AG09309 (cell line): Measurements from ENCODE around the gene MRC2.

Experiments used
- DNase-seq: peaks from one replicate; pipeline ENCODE4 v3.0.0-alpha.2; 2010; ENCODE audit warnings: low read depth
- H3K4me3 ChIP-seq: 2 replicates; pipeline ENCODE4 v1.5.1; 2011; ENCODE audit warnings: mild to moderate bottlenecking, low read depth, low read length, moderate library complexity; ENCODE audit not compliant: control insufficient read depth
- TF ChIP-seq, protein P1 (sequence below): IDR thresholded peaks from 2 replicates; pipeline ENCODE4 v1.5.1; 2011; ENCODE audit warnings: mild to moderate bottlenecking, low read depth, low read length, inconsistent platforms; ENCODE audit not compliant: insufficient read depth, control insufficient read depth; ENCODE audit errors: missing control alignments

The MRC2 gene

DNA sequence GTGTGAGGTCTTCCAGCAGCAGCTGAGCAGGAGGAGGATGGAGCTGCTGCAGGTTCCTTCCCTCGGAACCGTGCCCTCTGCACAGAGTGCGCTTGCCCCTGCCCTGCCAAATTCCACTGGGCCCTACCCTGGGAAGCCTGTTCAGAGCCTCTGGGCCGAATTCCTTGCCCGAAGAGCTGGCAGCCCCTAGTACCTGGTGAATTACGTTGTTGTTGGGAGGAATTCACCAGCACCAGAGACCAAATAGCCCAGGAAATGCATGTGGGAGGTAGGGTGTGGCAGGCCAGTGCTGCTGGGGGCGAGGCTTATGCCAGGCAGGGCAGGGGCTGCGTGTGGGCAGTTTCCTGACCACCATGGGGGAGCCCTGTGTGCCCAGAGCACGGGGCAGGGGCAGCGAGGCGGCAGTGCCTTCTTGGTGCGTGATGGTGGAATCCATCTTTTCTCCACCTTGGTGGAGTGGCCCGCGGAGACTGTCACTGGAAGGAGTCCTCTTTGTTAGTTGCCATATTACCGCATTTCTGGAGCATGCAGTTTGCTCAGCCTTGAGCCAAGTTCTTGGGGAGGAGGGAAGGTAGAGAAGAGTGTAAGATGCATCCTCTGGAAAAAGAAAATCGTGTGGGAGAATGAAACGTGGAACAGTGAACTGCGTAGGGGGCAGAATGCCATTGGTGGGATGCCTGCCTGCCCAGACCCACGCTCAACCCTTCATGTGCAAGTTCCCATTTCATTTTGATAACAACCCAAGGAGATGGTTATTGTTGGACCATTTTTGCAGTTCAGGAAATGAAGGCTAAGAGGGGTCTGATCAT is 2.3 kb downstream of the MRC2 start:
- H3K4me3 ChIP-seq, result peak overlapping the region; percentile 69
- TF ChIP-seq, protein P1, sequence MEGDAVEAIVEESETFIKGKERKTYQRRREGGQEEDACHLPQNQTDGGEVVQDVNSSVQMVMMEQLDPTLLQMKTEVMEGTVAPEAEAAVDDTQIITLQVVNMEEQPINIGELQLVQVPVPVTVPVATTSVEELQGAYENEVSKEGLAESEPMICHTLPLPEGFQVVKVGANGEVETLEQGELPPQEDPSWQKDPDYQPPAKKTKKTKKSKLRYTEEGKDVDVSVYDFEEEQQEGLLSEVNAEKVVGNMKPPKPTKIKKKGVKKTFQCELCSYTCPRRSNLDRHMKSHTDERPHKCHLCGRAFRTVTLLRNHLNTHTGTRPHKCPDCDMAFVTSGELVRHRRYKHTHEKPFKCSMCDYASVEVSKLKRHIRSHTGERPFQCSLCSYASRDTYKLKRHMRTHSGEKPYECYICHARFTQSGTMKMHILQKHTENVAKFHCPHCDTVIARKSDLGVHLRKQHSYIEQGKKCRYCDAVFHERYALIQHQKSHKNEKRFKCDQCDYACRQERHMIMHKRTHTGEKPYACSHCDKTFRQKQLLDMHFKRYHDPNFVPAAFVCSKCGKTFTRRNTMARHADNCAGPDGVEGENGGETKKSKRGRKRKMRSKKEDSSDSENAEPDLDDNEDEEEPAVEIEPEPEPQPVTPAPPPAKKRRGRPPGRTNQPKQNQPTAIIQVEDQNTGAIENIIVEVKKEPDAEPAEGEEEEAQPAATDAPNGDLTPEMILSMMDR, result no peak

DNA sequence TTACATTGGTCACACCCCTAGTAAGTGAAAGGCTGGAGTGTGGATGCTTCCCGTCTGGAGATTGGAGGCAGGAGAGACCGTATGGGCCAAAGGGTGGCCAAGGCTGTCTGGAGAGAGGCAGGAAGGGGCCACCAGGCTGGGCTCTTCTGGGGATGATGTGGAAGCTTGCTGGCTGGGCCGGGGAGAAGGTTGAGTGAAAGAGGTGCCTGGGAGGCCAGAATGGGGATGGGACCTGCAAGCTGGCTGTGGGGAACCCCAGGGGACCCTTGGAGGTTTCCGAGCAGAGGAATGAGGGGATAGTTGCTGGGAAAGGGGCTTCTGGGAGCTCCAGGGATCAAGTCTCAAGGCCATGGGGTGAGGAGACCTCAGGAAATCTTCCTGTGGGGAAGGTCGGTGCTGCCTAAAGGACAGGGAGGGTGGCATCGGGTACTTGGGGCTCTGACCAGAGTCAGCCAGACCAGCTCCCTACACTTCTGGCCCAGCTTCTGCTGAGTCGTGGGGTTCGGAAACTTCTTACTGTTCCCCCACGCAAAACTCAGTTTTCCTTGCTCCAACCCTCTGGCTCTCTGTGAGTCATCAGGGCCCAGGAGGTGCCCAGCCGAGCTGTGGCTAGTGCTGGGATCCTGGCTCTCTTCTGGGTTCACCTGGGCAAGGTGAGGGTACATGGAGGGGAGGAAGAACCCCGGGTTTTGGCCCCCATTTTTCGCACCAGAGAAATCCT is 3.1 kb downstream of the MRC2 start:
- peak overlapping the region; percentile 69 for H3K4me3 ChIP-seq
- TF ChIP-seq, protein P1, result no peak
- DNase-seq, result no peak

More for the DNA sequence above, 2.3 kb downstream of the MRC2 start:
- DNase-seq, result no peak

DNA sequence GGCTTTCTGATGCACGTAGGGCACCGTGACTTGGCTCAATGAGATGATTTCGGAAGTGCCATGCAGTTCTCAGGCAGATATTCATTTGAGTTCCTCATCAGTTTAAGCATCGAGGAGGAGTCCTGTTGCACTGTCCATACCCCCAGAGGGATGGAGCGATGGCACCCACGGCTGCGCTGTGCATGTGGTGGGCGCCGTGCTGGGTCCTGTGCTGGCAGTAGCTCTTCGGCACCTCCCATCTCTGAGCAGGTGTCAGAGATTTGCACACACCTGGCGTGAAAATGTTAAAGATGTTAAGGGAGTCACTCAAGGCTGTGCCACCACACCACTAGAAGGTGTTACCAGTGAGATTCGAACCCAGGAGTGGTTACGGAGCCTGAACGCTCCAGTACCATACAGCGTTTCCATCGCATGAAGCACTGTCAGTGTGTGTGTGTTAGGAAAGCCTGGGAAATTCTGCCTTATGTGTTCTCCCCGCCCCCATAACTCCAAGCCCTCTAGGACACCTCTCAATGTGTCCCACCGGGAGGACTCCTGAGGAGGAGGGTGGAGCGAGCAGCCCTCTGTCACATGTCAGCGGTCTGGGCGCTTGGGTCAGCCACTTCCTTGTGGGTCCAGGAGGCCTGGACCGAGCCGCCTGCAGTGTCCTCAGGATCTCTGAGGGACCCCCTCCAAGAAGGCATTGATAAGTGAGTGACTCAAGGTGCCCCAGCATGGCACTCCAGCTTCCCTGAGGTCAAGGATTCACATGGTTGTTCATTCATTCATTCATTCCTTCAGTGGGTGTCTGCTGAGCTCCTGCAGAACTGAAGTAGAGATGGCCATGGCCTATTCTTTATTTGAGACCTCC is 3.8 kb downstream of the MRC2 start:
- TF ChIP-seq, protein P1, result no peak
- no peak for DNase-seq
- H3K4me3 ChIP-seq, result peak overlapping the region; percentile 69; the same call in 1 of the 2 replicates

DNA sequence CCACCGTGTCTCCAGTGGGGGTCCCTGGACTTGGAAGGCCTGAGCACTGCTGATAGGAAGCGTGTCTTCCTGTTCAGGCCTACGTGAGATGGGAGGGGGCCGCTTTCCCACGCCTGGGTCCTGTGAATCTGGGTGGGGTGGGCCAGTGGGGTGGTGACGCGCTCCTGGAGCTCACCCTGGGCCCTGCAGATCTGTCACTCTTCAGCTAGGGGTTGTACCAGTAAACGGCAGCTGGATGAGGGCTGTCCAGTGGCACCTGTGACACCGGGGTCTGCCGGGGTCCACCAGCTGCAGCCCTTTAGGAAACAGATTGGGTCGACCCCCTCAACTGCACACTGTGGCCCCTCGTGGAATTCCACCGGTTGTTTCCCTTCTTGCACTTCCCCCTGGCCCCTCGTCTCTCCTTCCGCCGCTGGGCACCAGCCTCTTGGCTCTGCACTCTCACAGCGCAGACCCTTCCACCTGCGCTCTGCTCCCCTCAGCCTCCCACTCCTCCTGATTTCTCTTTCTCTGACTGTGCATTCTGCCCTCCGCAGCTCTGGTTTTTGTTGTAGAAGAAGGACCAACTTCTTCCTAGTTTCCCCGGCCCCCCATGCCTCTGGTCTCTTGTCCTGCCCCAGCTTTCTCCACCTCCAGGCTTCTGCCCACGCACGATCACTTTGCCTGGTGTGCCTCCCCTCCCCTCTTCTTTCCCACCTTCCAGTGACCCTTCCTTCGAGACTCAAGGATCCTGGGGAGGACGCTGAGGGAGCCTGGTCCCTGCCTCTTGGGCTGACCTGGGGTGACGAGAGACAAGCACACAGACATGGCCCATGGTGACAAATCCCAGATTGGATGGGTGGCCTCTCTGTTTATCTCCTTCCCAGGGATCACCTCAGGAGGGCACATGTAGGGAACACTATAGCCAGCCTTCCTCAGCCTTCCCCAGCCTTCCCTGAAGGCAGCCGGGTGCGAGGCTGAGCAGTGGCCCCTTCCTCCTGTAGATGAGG is 4.8 kb downstream of the MRC2 start:
- no peak overlapping the region for H3K4me3 ChIP-seq
- DNase-seq, result no peak
- TF ChIP-seq, protein P1, result no peak

DNA sequence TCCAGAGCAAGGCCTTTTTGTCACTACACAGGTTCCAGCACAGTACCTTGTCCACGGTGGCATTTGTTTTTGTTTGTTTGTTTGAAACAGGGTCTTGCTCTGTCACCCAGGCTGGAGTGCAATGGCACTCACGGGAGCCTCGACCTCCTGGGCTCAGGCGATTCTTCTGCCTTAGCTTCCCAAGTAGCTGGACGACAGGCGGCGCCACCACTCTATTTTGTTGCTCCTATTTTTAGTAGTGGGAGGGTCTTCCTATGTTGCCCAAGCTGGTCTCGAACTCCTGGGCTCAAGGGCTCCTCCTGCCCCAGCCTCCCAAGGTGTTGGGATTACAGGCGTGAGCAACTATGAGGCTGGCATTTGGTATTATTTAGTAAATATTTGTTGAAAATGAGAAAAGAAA is 10.3 kb downstream of the MRC2 start:
- no peak for DNase-seq
- TF ChIP-seq, protein P1, result no peak

More for the DNA sequence above, 10.3 kb downstream of the MRC2 start:
- H3K4me3 ChIP-seq, result no peak overlapping the region
